SH-SY5Y (cell line): ENCODE data around the gene CNTNAP4.

Experiments
- GATA2 ChIP-seq: IDR thresholded peaks from 2 replicates; pipeline ENCODE4 v1.6.1; 2011; ENCODE audit warnings: mild to moderate bottlenecking, low read depth, low read length
- GATA3 ChIP-seq: IDR thresholded peaks from 2 replicates; pipeline ENCODE4 v1.6.1; 2011; ENCODE audit warnings: low read depth, mild to moderate bottlenecking, low read length, moderate library complexity

DNA sequence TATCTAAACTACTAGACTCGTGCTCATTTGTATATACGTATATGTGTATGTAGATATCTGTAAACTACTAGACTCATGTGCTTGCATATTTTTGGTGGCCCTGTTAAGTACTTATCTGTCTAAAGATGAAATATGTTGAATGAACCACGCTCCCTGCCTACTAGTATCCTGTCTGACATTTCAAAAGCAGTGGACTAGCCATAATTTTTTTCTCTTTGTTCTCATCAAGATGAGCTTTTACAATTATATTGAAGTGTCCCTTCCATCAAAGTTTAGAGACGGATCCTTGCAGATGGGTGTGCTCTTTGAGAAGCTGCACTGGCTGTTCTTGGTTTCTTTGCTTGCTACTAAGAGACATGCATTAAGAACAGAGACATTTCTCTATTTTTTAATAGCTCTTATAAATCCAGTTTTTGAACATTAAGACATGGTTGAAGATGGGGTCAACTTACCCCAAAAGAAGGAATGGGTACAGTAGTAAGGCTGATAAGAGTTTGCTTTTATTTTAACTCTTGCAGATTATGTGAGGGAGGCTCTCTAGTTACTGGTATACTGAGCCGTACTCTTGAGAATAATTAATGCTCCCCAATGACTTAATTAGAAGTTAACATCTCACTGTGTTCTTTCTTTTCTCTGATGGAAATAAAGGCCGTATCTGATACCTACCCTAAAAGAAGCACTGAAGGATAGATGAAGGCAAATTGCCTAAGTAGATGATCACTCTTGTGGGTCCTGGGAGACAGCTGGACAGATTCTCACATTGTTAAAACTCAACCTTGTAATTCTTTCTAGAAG lies 3.4 kb downstream of the CNTNAP4 start:
- TF ChIP-seq GATA2 (no peak), GATA3 (no peak)
